Measurements from ENCODE around the gene LNPEP. TPM values are rescaled to one million over a fixed set of nuclear protein-coding genes. Genes with fewer than 3 reads are reported as not detected.

Gene LNPEP
- total and polyA plus RNA-seq, 2 donors (not counting 1 experiment from before 2014, with no cell fraction given), result 10.5 to 92.9 TPM

- Histone ChIP-seq H3K4me1 (ENCODE audit: control insufficient read depth in 2 of 2, insufficient read depth in 2 of 2, low read length in 2 of 2) (peaks cover 16 to 18% of the 10 kb centered on the region in 2 donors), H3K79me2 (ENCODE audit: control insufficient read depth, insufficient read depth, low read length) (peaks cover 31% of the 10 kb centered on the region), H4K20me1 (ENCODE audit: control insufficient read depth, insufficient read depth, low read length, poor library complexity, severe bottlenecking) (no peaks in the 10 kb centered on the region), H3K36me3 (replicated peaks in 1 of 2; ENCODE audit: control extremely low read depth in 1 of 2, control insufficient read depth in 1 of 2, extremely low read depth in 1 of 2, insufficient read depth in 2 of 2, low read length in 1 of 2) (peaks cover 9 to 69% of the 10 kb centered on the region in 2 experiments), H2AFZ (ENCODE audit: insufficient read depth, low read depth, low read length, poor library complexity, severe bottlenecking) (peak overlapping the region; percentile 51), H3K9ac (ENCODE audit: low read length) (peak overlapping the region; percentile 69), H3K4me2 (replicated peaks; ENCODE audit: low read depth, low read length, poor library complexity, severe bottlenecking) (peak overlapping the region; percentile 82), H3K9me3 (ENCODE audit: control extremely low read depth in 1 of 3, control insufficient read depth in 2 of 3, insufficient read depth in 1 of 3, low read length in 2 of 3) (no peaks in the 10 kb centered on the region), H3K27ac (ENCODE audit: low read length in 2 of 2) (peak overlapping the region; percentile 96 to 98), H3K4me3 (ENCODE audit: control extremely low read depth in 1 of 5, extremely low read depth in 1 of 5, insufficient read depth in 1 of 5, low read depth in 2 of 5, low read length in 4 of 5) (peak overlapping the region; percentile 24 to 65 (median 45)), H3K27me3 (replicated peaks in 1 of 4; ENCODE audit: control extremely low read depth in 1 of 4, control insufficient read depth in 3 of 4, insufficient read depth in 4 of 4, low read length in 3 of 4) (no peaks in the 10 kb centered on the region)
- Mint-ChIP-seq H3K4me3 (peak overlapping the region; percentile 80), H3K4me1 (peaks cover 32% of the 10 kb centered on the region), H3K27me3 (no peaks in the 10 kb centered on the region), H3K27ac (peak overlapping the region; percentile 85), H3K9me3 (ENCODE audit: insufficient read depth) (no peaks in the 10 kb centered on the region)
- peak; percentile 86 for DNase-seq
- CTCF ChIA-PET, result interaction anchor here (0.6 to 2.5 kb wide), 15 partner anchors 11 to 1250 kb away, joined by 3 to 37 read pairs (median 6); partner anchors contain the start of genes ERAP1, ERAP2, LNPEP and RFESD
- TF ChIP-seq EZH2 (IDR thresholded peaks at IDR 0.05; ENCODE audit: borderline replicate concordance, insufficient read depth, low read depth, low read length, poor library complexity, severe bottlenecking), result no peak
- no peak for TF ChIP-seq CTCF (IDR thresholded peaks at IDR 0.05)
- WGBS (ENCODE audit: insufficient coverage), result 0% methylated on average over 1 of the region's 3 CpGs
- peak; percentile 97 for ATAC-seq (ENCODE audit: low read depth)
- intact Hi-C loops (cut with micrococcal nuclease), result loop anchor here (1.0 kb wide), 4 partner anchors 11 to 64 kb away; partner anchors contain the start of gene ERAP2
- POLR2A ChIA-PET, result interaction anchor here (0.6 to 1.6 kb wide), 10 partner anchors 11 to 89 kb away, joined by 3 to 15 read pairs (median 4); partner anchors contain the start of genes ERAP1, ERAP2 and LNPEP
These were observed 39.1 kb upstream of the LNPEP start for GRCh38 chr5:96896806-96897205.

GRCh38 chr5:96901384-96901783, 34.5 kb upstream of the LNPEP start:
- H3K79me2 ChIP-seq (ENCODE audit: control insufficient read depth, insufficient read depth, low read length), result peaks cover 18% of the 10 kb centered on the region
- CTCF ChIA-PET, result interaction anchor here (0.6 to 5.0 kb wide), 9 partner anchors 16 to 96 kb away, joined by 3 to 51 read pairs (median 3); partner anchors contain the start of gene ERAP2
- no peak overlapping the region for H3K9ac ChIP-seq (ENCODE audit: low read length)
- no peak overlapping the region for H3K4me2 ChIP-seq (replicated peaks; ENCODE audit: low read depth, low read length, poor library complexity, severe bottlenecking)
- ATAC-seq (ENCODE audit: low read depth) (no peak), DNase-seq (peak; percentile 26)
- H3K9me3 ChIP-seq (ENCODE audit: control extremely low read depth in 1 of 3, control insufficient read depth in 2 of 3, insufficient read depth in 1 of 3, low read length in 2 of 3), result no peaks in the 10 kb centered on the region
- no peaks in the 10 kb centered on the region for H3K9me3 Mint-ChIP-seq (ENCODE audit: insufficient read depth)
- H3K27me3 ChIP-seq (replicated peaks in 1 of 4; ENCODE audit: control extremely low read depth in 1 of 4, control insufficient read depth in 3 of 4, insufficient read depth in 4 of 4, low read length in 3 of 4), result no peaks in the 10 kb centered on the region
- H3K36me3 ChIP-seq (replicated peaks in 1 of 2; ENCODE audit: control extremely low read depth in 1 of 2, control insufficient read depth in 1 of 2, extremely low read depth in 1 of 2, insufficient read depth in 2 of 2, low read length in 1 of 2), result peaks cover 12 to 74% of the 10 kb centered on the region in 2 experiments
- peaks cover 12 to 13% of the 10 kb centered on the region in 2 donors for H3K4me1 ChIP-seq (ENCODE audit: control insufficient read depth in 2 of 2, insufficient read depth in 2 of 2, low read length in 2 of 2)
- no peak overlapping the region for H3K27ac ChIP-seq (ENCODE audit: low read length in 2 of 2)
- WGBS (ENCODE audit: insufficient coverage), result 84% methylated on average over 4 of the region's 6 CpGs
- H3K4me3 Mint-ChIP-seq, result no peak overlapping the region
- POLR2A ChIA-PET, result no interaction called here
- no peak overlapping the region for H3K27ac Mint-ChIP-seq
- no peak for TF ChIP-seq CTCF (IDR thresholded peaks at IDR 0.05)
- no peak for TF ChIP-seq EZH2 (IDR thresholded peaks at IDR 0.05; ENCODE audit: borderline replicate concordance, insufficient read depth, low read depth, low read length, poor library complexity, severe bottlenecking)
- no peak overlapping the region for H2AFZ ChIP-seq (ENCODE audit: insufficient read depth, low read depth, low read length, poor library complexity, severe bottlenecking)
- peaks cover 19% of the 10 kb centered on the region for H3K4me1 Mint-ChIP-seq
- H4K20me1 ChIP-seq (ENCODE audit: control insufficient read depth, insufficient read depth, low read length, poor library complexity, severe bottlenecking), result no peaks in the 10 kb centered on the region
- H3K27me3 Mint-ChIP-seq, result no peaks in the 10 kb centered on the region
- H3K4me3 ChIP-seq (ENCODE audit: control extremely low read depth in 1 of 5, extremely low read depth in 1 of 5, insufficient read depth in 1 of 5, low read depth in 2 of 5, low read length in 4 of 5), result no peak overlapping the region
- intact Hi-C loops (cut with micrococcal nuclease), result loop anchor here (1.0 kb wide), 1 partner anchor 32 kb away; no protein-coding TSS in a partner anchor

All from B cell (primary cell).